HG03060 (cell line): ENCODE measurements around the gene NINJ1.
"Not testable (repeated sequence)": the region's sequence is repeated elsewhere in the genome, so short reads cannot be mapped to it uniquely, and the experiment has no call there.

Experiments used
- ATAC-seq: cut with Tn5 transposase; IDR thresholded peaks from one replicate; pipeline ENCODE4 v1.9.1; 2021; ENCODE audit warnings: low read depth, moderate number of reproducible peaks; ENCODE audit not compliant: unreplicated experiment

NINJ1 gene

GRCh38 chr9:93161786-93162562, 27.9 kb upstream of the NINJ1 start:
- no peak for ATAC-seq

GRCh38 chr9:93159601-93160471, 25.8 kb upstream of the NINJ1 start:
- ATAC-seq = no peak

GRCh38 chr9:93156475-93157008, 22.5 kb upstream of the NINJ1 start:
- no peak for ATAC-seq

GRCh38 chr9:93155716-93156474, 21.8 kb upstream of the NINJ1 start:
- no peak for ATAC-seq

- ATAC-seq = no peak
Observed at GRCh38 chr9:93154293-93154903, 20.3 kb upstream of the NINJ1 start.

- no peak for ATAC-seq
Observed at GRCh38 chr9:93151097-93151784, 17.2 kb upstream of the NINJ1 start.

GRCh38 chr9:93149361-93149760, 15.3 kb upstream of the NINJ1 start:
- ATAC-seq = no peak

- no peak for ATAC-seq
Observed at GRCh38 chr9:93148721-93149120, 14.7 kb upstream of the NINJ1 start.

- ATAC-seq = no peak
Observed at GRCh38 chr9:93147632-93148031, 13.6 kb upstream of the NINJ1 start.

GRCh38 chr9:93146696-93147095, 12.6 kb upstream of the NINJ1 start:
- not testable (repeated sequence) for ATAC-seq

GRCh38 chr9:93143830-93144530, 9.9 kb upstream of the NINJ1 start:
- ATAC-seq = no peak

- no peak for ATAC-seq
Observed at GRCh38 chr9:93141771-93142483, 7.9 kb upstream of the NINJ1 start.

- ATAC-seq = no peak
Observed at GRCh38 chr9:93139365-93140182, 5.5 kb upstream of the NINJ1 start.

GRCh38 chr9:93138171-93138764, 4.2 kb upstream of the NINJ1 start:
- ATAC-seq = no peak

- ATAC-seq = no peak
Observed at GRCh38 chr9:93137362-93137761, 3.3 kb upstream of the NINJ1 start.

- ATAC-seq = no peak
Observed at GRCh38 chr9:93136011-93136440, 2.0 kb upstream of the NINJ1 start.

GRCh38 chr9:93134740-93135444, 841 bp upstream of the NINJ1 start:
- no peak for ATAC-seq
